Caco-2 (cell line): ENCODE results near the gene BAZ2A. TPM values are rescaled to one million over a fixed set of nuclear protein-coding genes. Genes with fewer than 3 reads are reported as not detected.

Experiments
- BruUV-seq: library from RNA; stranded (reverse); fragments of 400-500 nt; replicated peaks from 2 replicates; lab custom pipeline; 2021; lab: Mats Ljungman, UMichigan
- CTCF ChIA-PET: fragments of 300-600 bp; sonication (Branson Sonifier 250); formaldehyde crosslinking; loops from one replicate; lab custom pipeline; 2022; ENCODE audit warnings: antibody characterized with exemption; lab: Charles Lee
- POLR2A ChIA-PET: fragments of 300-600 bp; sonication (Branson Sonifier 250); formaldehyde crosslinking; loops from one replicate; lab custom pipeline; 2022; ENCODE audit warnings: antibody characterized with exemption; lab: Charles Lee
- DNase-seq, 2 experiments: peaks; one replicate each; pipeline versions ENCODE4 v3.0.0 to v3.0.0-alpha.2; 2020 to 2022
- H3K27me3 ChIP-seq: replicated peaks from 2 replicates; pipeline ENCODE4 v1.6.0; 2011; ENCODE audit warnings: low read length; ENCODE audit not compliant: control insufficient read depth, insufficient read depth
- H3K36me3 ChIP-seq: 2 replicates; pipeline ENCODE4 v1.5.1; 2011; ENCODE audit warnings: low read length; ENCODE audit not compliant: control insufficient read depth, insufficient read depth
- H3K4me1 ChIP-seq: fragments of 250-450 bp; sonication (Bioruptor Pico); 2 replicates; pipeline ENCODE4 v1.5.1; 2020; ENCODE audit warnings: mild to moderate bottlenecking
- H3K4me3 ChIP-seq: 2 replicates; pipeline ENCODE4 v1.5.1; 2011; ENCODE audit warnings: low read depth, mild to moderate bottlenecking, control low read depth, low read length
- H3K9me3 ChIP-seq: fragments of 250-450 bp; sonication (Bioruptor Pico); 2 replicates; pipeline ENCODE4 v1.5.1; 2020; ENCODE audit warnings: mild to moderate bottlenecking, moderate library complexity
- H3K27ac Mint-ChIP-seq: one replicate; pipeline ENCODE4 v1.8.0; 2022; ENCODE audit warnings: mixed read lengths; ENCODE audit not compliant: unreplicated experiment
- H3K27me3 Mint-ChIP-seq: one replicate; pipeline ENCODE4 v1.8.0; 2022; ENCODE audit warnings: mixed read lengths; ENCODE audit not compliant: insufficient read depth, unreplicated experiment
- H3K36me3 Mint-ChIP-seq: one replicate; pipeline ENCODE4 v1.8.0; 2022; ENCODE audit warnings: mild to moderate bottlenecking, mixed read lengths; ENCODE audit not compliant: insufficient read depth, unreplicated experiment
- H3K4me1 Mint-ChIP-seq: one replicate; pipeline ENCODE4 v1.8.0; 2022; ENCODE audit warnings: low read depth, mixed read lengths; ENCODE audit not compliant: unreplicated experiment
- H3K4me3 Mint-ChIP-seq: one replicate; pipeline ENCODE4 v1.8.0; 2022; ENCODE audit warnings: mild to moderate bottlenecking, moderate library complexity, mixed read lengths; ENCODE audit not compliant: unreplicated experiment
- H3K9me3 Mint-ChIP-seq: one replicate; pipeline ENCODE4 v1.8.0; 2022; ENCODE audit warnings: mixed read lengths; ENCODE audit not compliant: unreplicated experiment
- CTCF ChIP-seq, 2 experiments: fragments of 200-600 bp in 1 of 2; IDR thresholded peaks; 1 replicate in 1 of 2; 2 replicates in 1 of 2; pipeline versions ENCODE4 v1.5.1 to v1.8.0; 2011 to 2022; ENCODE audit warnings: antibody characterized with exemption in 1 of 2, control low read depth in 1 of 2, inconsistent platforms in 1 of 2, low read depth in 1 of 2, low read length in 1 of 2, mild to moderate bottlenecking in 1 of 2, moderate library complexity in 1 of 2; ENCODE audit not compliant: insufficient read depth in 1 of 2, severe bottlenecking in 1 of 2, unreplicated experiment in 1 of 2
- intact Hi-C: fragments of 100-400 bp; cut with micrococcal nuclease; formaldehyde crosslinking; loops from one replicate; pipeline ENCODE4 v1.10.0; 2022; ENCODE audit not compliant: unreplicated experiment
- total RNA-seq: library from RNA; stranded (reverse); gene quantifications from 2 replicates; pipeline ENCODE4 v1.2.3, GENCODE V29; 2022

Gene BAZ2A
- total RNA-seq, 1 experiment from 2014 or later: 104 TPM

- intact Hi-C loops: no loop called here
- Mint-ChIP-seq H3K36me3 (peaks cover 57% of the 10 kb centered on the region), H3K27me3 (no peaks in the 10 kb centered on the region), H3K27ac (peak overlapping the region; percentile 46), H3K9me3 (no peaks in the 10 kb centered on the region), H3K4me1 (peaks cover 17% of the 10 kb centered on the region), H3K4me3 (peak overlapping the region; percentile 78)
- ChIA-PET POLR2A (interaction anchor here (0.6 to 1.4 kb wide), 4 partner anchors 8 to 108 kb away, joined by 3 to 8 read pairs (median 6); no protein-coding TSS in a partner anchor), CTCF (interaction anchor here (0.6 to 1.2 kb wide), 7 partner anchors 8 to 483 kb away, joined by 3 to 8 read pairs (median 4); partner anchors contain the start of genes RBMS2 and STAT6)
- peaks cover 28% of the 10 kb centered on the region for H3K4me1 ChIP-seq
- peak in 1 of 2 experiments; percentile 42 for DNase-seq
- peak overlapping the region; percentile 95 for H3K4me3 ChIP-seq
- BruUV-seq: TSS peak; percentile 22
- no peaks in the 10 kb centered on the region for H3K27me3 ChIP-seq
- TF ChIP-seq CTCF (IDR thresholded peaks at IDR 0.05; ENCODE audit: insufficient read depth in 1 of 2, low read depth in 1 of 2, low read length in 1 of 2, severe bottlenecking in 1 of 2, unreplicated experiment in 1 of 2): no peak
- no peaks in the 10 kb centered on the region; the same call in 1 of the 2 replicates for H3K36me3 ChIP-seq
- H3K9me3 ChIP-seq: no peaks in the 10 kb centered on the region
Observed at GRCh38 chr12:56628671-56629458, 1.3 kb downstream of the BAZ2A start.

GRCh38 chr12:56626701-56627100 is 3.4 kb downstream of the BAZ2A start:
- no peak overlapping the region for H3K4me3 ChIP-seq
- no peaks in the 10 kb centered on the region for H3K27me3 Mint-ChIP-seq
- peaks cover 6% of the 10 kb centered on the region; the same call in 1 of the 2 replicates for H3K4me1 ChIP-seq
- H3K36me3 Mint-ChIP-seq: peaks cover 60% of the 10 kb centered on the region
- no peak overlapping the region for H3K4me3 Mint-ChIP-seq
- BruUV-seq: no TSS peak
- no peaks in the 10 kb centered on the region; the same call in 1 of the 2 replicates for H3K36me3 ChIP-seq
- no peak for DNase-seq
- no peaks in the 10 kb centered on the region for H3K27me3 ChIP-seq
- CTCF ChIA-PET: no interaction called here
- intact Hi-C loops: no loop called here
- no peak for TF ChIP-seq CTCF (IDR thresholded peaks at IDR 0.05; ENCODE audit: insufficient read depth in 1 of 2, low read depth in 1 of 2, low read length in 1 of 2, severe bottlenecking in 1 of 2, unreplicated experiment in 1 of 2)
- no peak overlapping the region for H3K27ac Mint-ChIP-seq
- H3K9me3 ChIP-seq: no peaks in the 10 kb centered on the region
- no peaks in the 10 kb centered on the region for H3K9me3 Mint-ChIP-seq
- POLR2A ChIA-PET: no interaction called here
- H3K4me1 Mint-ChIP-seq: peaks cover 10% of the 10 kb centered on the region

DNA sequence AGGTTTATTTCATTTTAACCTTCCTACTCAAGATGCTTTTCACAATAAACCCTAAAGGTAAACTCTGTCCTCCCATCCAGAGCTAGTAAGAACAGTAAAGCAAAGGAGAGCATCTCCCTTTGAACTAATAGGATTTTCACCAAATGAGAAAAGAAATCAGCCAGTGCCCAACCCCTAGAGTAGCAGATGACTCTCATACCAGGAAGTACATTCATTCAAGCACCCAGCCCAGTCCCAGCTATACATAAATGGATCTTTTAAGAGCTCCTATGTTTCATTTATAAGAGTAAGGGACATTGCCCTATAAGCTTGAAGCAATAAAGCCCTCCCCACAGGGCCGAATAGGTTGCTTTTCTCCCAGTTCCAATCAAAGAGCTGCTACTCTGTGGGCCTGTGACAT is 7.6 kb downstream of the BAZ2A start:
- peaks cover 56% of the 10 kb centered on the region for H3K36me3 Mint-ChIP-seq
- CTCF ChIA-PET: no interaction called here

More for the DNA sequence above, 7.6 kb downstream of the BAZ2A start:
- Mint-ChIP-seq H3K9me3 (no peaks in the 10 kb centered on the region), H3K27ac (no peak overlapping the region), H3K4me1 (no peaks in the 10 kb centered on the region), H3K27me3 (no peaks in the 10 kb centered on the region), H3K4me3 (no peak overlapping the region)
- Histone ChIP-seq H3K4me3 (no peak overlapping the region), H3K36me3 (no peaks in the 10 kb centered on the region; the same call in 1 of the 2 replicates), H3K4me1 (no peaks in the 10 kb centered on the region), H3K27me3 (no peaks in the 10 kb centered on the region), H3K9me3 (no peaks in the 10 kb centered on the region)
- POLR2A ChIA-PET: interaction anchor here (1.0 kb wide), 1 partner anchor 21 kb away, joined by 3 read pairs; no protein-coding TSS in a partner anchor
- no peak for DNase-seq
- intact Hi-C loops: no loop called here
- TF ChIP-seq CTCF (IDR thresholded peaks at IDR 0.05; ENCODE audit: insufficient read depth in 1 of 2, low read depth in 1 of 2, low read length in 1 of 2, severe bottlenecking in 1 of 2, unreplicated experiment in 1 of 2): no peak
- no TSS peak for BruUV-seq
